ENCODE results near the gene CNN3. TPM values are rescaled to one million over a fixed set of nuclear protein-coding genes. Genes with fewer than 3 reads are reported as not detected.

CNN3 gene
- total and polyA plus RNA-seq, 2 donors (not counting 3 experiments of a cell fraction or from before 2014, with no cell fraction given) = 174 to 392 TPM

DNA sequence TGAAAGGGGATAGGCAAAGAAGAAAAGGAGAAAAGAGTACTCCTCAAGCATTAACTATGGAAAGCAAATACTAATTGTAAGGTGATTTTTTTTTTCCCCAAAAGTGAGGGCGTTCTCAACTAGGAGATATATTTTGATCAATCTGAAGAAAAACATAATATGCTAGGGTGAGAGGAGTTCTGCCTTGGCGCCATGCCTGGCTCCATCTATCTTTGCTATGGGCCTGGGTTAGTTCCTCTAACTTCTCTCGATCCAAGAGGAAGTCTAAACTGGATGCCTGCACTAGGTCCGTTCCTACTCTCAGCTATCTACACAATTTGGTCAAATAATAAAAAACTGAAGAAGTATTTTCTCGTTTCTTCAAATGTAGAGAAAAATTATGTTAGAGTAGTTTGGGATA, 20.5 kb downstream of the CNN3 start:
- DNase-seq (ENCODE audit: low read depth, low spot score) (no peak), FAIRE-seq (no peak)
- H3K27me3 ChIP-seq (ENCODE audit: control insufficient read depth in 2 of 2, insufficient read depth in 2 of 2, low read length in 2 of 2) = no peaks in the 10 kb centered on the region
- H4K20me1 ChIP-seq (replicated peaks; ENCODE audit: control insufficient read depth, extremely low read depth, insufficient read depth, low read length) = peaks cover 33% of the 10 kb centered on the region
- CTCF ChIA-PET = interaction anchor here (0.8 to 2.3 kb wide), 3 partner anchors 17 to 52 kb away, joined by 3 to 13 read pairs (median 4); no protein-coding TSS in a partner anchor
- dilution Hi-C loops (cut with MboI; ENCODE audit: extremely low pct_ligation_motif_present, low sequenced_read_pairs) (loop anchor here (25.0 kb wide), 1 partner anchor 131 kb away; no protein-coding TSS in a partner anchor), intact Hi-C loops (cut with micrococcal nuclease) (no loop called here)
- no peak overlapping the region for H2AFZ ChIP-seq (ENCODE audit: low read depth, low read length)
- TF ChIP-seq EZH2 (IDR thresholded peaks at IDR 0.05; ENCODE audit: borderline replicate concordance, low read depth, low read length, severe bottlenecking) (no peak), MYC (IDR thresholded peaks at IDR 0.05; ENCODE audit: low read depth, low read length) (no peak)
- no peak overlapping the region for H3K4me2 ChIP-seq (ENCODE audit: insufficient read depth, low read length)
- no peak overlapping the region for H3K27ac ChIP-seq (ENCODE audit: insufficient read depth, low read depth, low read length)
- no peaks in the 10 kb centered on the region for H3K9me1 ChIP-seq (replicated peaks; ENCODE audit: control insufficient read depth, extremely low read depth, insufficient read depth, low read length)
- BruUV-seq (replicated peaks) = no TSS peak
- no peak overlapping the region for H3K4me3 ChIP-seq (replicated peaks in 1 of 3; ENCODE audit: insufficient read depth in 1 of 3, low read depth in 1 of 3, low read length in 3 of 3)
- peaks cover 75% of the 10 kb centered on the region for H3K79me2 ChIP-seq (ENCODE audit: control insufficient read depth, insufficient read depth, low read length)
- peaks cover 3% of the 10 kb centered on the region for H3K4me1 ChIP-seq (ENCODE audit: control insufficient read depth, extremely low read depth, insufficient read depth, low read length)
- H3K9me3 ChIP-seq (replicated peaks; ENCODE audit: control insufficient read depth, insufficient read depth, low read length) = no peaks in the 10 kb centered on the region
- peaks cover 12 to 18% of the 10 kb centered on the region in 2 experiments for H3K36me3 ChIP-seq (ENCODE audit: control insufficient read depth in 2 of 2, extremely low read depth in 1 of 2, insufficient read depth in 2 of 2, low read length in 2 of 2)
- no peak overlapping the region for H3K9ac ChIP-seq (replicated peaks; ENCODE audit: extremely low read depth, insufficient read depth, low read length)
- POLR2A ChIA-PET = no interaction called here

DNA sequence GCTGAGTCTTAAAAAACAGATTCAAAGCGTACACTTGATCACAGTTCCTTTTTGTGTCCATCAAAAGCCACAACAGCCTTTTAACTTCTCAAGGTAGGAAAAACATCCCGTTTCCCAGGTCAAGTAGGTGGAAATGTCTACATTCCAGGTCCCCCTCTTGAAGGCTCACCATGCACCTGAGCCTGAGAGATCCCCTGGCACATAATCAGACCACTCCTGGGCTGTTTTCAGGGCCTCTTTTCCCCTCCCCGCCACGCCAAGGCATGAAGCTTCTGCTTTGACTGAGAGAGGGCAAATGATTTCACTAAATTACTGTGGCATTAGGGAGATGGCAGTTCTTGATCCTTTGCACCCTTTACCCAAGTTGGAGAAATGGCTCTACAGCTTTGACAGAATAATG, 21.7 kb downstream of the CNN3 start:
- CTCF ChIA-PET = interaction anchor here (1.5 to 4.6 kb wide), 3 partner anchors 51 to 138 kb away, joined by 6 to 24 read pairs (median 15); no protein-coding TSS in a partner anchor

More for the DNA sequence above, 21.7 kb downstream of the CNN3 start:
- intact Hi-C loops (cut with micrococcal nuclease) (loop anchor here (2.0 kb wide), 1 partner anchor 20 kb away; no protein-coding TSS in a partner anchor), dilution Hi-C loops (cut with MboI; ENCODE audit: extremely low pct_ligation_motif_present, low sequenced_read_pairs) (loop anchor here (25.0 kb wide), 1 partner anchor 132 kb away; no protein-coding TSS in a partner anchor)
- POLR2A ChIA-PET = no interaction called here
- Histone ChIP-seq H3K27me3 (ENCODE audit: control insufficient read depth in 2 of 2, insufficient read depth in 2 of 2, low read length in 2 of 2) (no peaks in the 10 kb centered on the region), H3K9ac (replicated peaks; ENCODE audit: extremely low read depth, insufficient read depth, low read length) (no peak overlapping the region), H3K27ac (ENCODE audit: insufficient read depth, low read depth, low read length) (no peak overlapping the region), H3K36me3 (ENCODE audit: control insufficient read depth in 2 of 2, extremely low read depth in 1 of 2, insufficient read depth in 2 of 2, low read length in 2 of 2) (peaks cover 15 to 26% of the 10 kb centered on the region in 2 experiments), H4K20me1 (replicated peaks; ENCODE audit: control insufficient read depth, extremely low read depth, insufficient read depth, low read length) (peaks cover 30% of the 10 kb centered on the region), H3K9me3 (replicated peaks; ENCODE audit: control insufficient read depth, insufficient read depth, low read length) (no peaks in the 10 kb centered on the region), H2AFZ (ENCODE audit: low read depth, low read length) (no peak overlapping the region), H3K4me2 (ENCODE audit: insufficient read depth, low read length) (no peak overlapping the region), H3K9me1 (replicated peaks; ENCODE audit: control insufficient read depth, extremely low read depth, insufficient read depth, low read length) (no peaks in the 10 kb centered on the region), H3K4me1 (ENCODE audit: control insufficient read depth, extremely low read depth, insufficient read depth, low read length) (peaks cover 3% of the 10 kb centered on the region), H3K79me2 (ENCODE audit: control insufficient read depth, insufficient read depth, low read length) (peaks cover 63% of the 10 kb centered on the region), H3K4me3 (replicated peaks in 1 of 3; ENCODE audit: insufficient read depth in 1 of 3, low read depth in 1 of 3, low read length in 3 of 3) (no peak overlapping the region)
- BruUV-seq (replicated peaks) = no TSS peak
- no peak for DNase-seq (ENCODE audit: low read depth, low spot score)
- FAIRE-seq = no peak
- no peak for TF ChIP-seq GATA2 (IDR thresholded peaks at IDR 0.05; ENCODE audit: insufficient read depth, insufficient read length, low read depth, low read length)
- TF ChIP-seq EZH2 (IDR thresholded peaks at IDR 0.05; ENCODE audit: borderline replicate concordance, low read depth, low read length, severe bottlenecking) = no peak
- TF ChIP-seq JUN (IDR thresholded peaks at IDR 0.05; ENCODE audit: borderline replicate concordance, insufficient read depth, insufficient read length, low read depth) = no peak
- no peak for TF ChIP-seq POLR2A (IDR thresholded peaks at IDR 0.05; ENCODE audit: low read depth, low read length)
- TF ChIP-seq POLR2AphosphoS5 (IDR thresholded peaks at IDR 0.05; ENCODE audit: insufficient read depth, low read depth, low read length) = no peak
- no peak for TF ChIP-seq MYC (IDR thresholded peaks at IDR 0.05; ENCODE audit: low read depth, low read length)
- TF ChIP-seq, protein P1, sequence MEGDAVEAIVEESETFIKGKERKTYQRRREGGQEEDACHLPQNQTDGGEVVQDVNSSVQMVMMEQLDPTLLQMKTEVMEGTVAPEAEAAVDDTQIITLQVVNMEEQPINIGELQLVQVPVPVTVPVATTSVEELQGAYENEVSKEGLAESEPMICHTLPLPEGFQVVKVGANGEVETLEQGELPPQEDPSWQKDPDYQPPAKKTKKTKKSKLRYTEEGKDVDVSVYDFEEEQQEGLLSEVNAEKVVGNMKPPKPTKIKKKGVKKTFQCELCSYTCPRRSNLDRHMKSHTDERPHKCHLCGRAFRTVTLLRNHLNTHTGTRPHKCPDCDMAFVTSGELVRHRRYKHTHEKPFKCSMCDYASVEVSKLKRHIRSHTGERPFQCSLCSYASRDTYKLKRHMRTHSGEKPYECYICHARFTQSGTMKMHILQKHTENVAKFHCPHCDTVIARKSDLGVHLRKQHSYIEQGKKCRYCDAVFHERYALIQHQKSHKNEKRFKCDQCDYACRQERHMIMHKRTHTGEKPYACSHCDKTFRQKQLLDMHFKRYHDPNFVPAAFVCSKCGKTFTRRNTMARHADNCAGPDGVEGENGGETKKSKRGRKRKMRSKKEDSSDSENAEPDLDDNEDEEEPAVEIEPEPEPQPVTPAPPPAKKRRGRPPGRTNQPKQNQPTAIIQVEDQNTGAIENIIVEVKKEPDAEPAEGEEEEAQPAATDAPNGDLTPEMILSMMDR (IDR thresholded peaks at IDR 0.05; ENCODE audit: extremely low read depth in 1 of 2, insufficient read depth in 1 of 2, low read depth in 1 of 2, low read length in 2 of 2) = no peak

Measured in endothelial cell of umbilical vein (primary cell).